Trophoblast cell (in vitro differentiated cells and primary cell): ENCODE results near the gene TAF4B.

Source experiments
- DNase-seq, 2 donors: peaks; one replicate each; pipeline ENCODE4 v3.0.0-alpha.2; 2016
- H2AFZ ChIP-seq: 2 replicates; pipeline ENCODE4 v1.6.1; 2013; ENCODE audit warnings: low read length, moderate library complexity, mild to moderate bottlenecking; ENCODE audit not compliant: insufficient read depth, poor library complexity
- H2AK5ac ChIP-seq: 2 replicates; pipeline ENCODE4 v1.6.1; 2013; ENCODE audit warnings: mild to moderate bottlenecking, low read length
- H2BK120ac ChIP-seq: 2 replicates; pipeline ENCODE4 v1.6.1; 2013; ENCODE audit warnings: low read length, mild to moderate bottlenecking, moderate library complexity; ENCODE audit not compliant: insufficient read depth, poor library complexity
- H2BK12ac ChIP-seq: 2 replicates; pipeline ENCODE4 v1.6.1; 2013; ENCODE audit warnings: mild to moderate bottlenecking, low read length, moderate library complexity
- H2BK5ac ChIP-seq: 2 replicates; pipeline ENCODE4 v1.6.1; 2013; ENCODE audit warnings: low read length, low read depth, moderate library complexity, mild to moderate bottlenecking; ENCODE audit not compliant: poor library complexity
- H3K14ac ChIP-seq: 2 replicates; pipeline ENCODE4 v1.6.1; 2013; ENCODE audit warnings: mild to moderate bottlenecking, low read length
- H3K18ac ChIP-seq: 2 replicates; pipeline ENCODE4 v1.6.1; 2013; ENCODE audit warnings: mild to moderate bottlenecking, low read length
- H3K23ac ChIP-seq: 2 replicates; pipeline ENCODE4 v1.6.1; 2013; ENCODE audit warnings: low read length
- H3K27ac ChIP-seq: 2 replicates; pipeline ENCODE4 v1.5.1; 2013; ENCODE audit warnings: low read depth, mild to moderate bottlenecking, inconsistent platforms, low read length, moderate library complexity
- H3K27me3 ChIP-seq: 2 replicates; pipeline ENCODE4 v1.6.1; 2013; ENCODE audit warnings: inconsistent platforms, mild to moderate bottlenecking, low read length, moderate library complexity; ENCODE audit not compliant: insufficient read depth
- H3K36me3 ChIP-seq, 2 experiments: 1 replicate in 1 of 2; 2 replicates in 1 of 2; pipeline ENCODE4 v1.6.1; 2013; ENCODE audit warnings: low read length in 2 of 2, mild to moderate bottlenecking in 2 of 2, moderate library complexity in 1 of 2; ENCODE audit not compliant: insufficient read depth in 2 of 2, control insufficient read depth in 1 of 2
- H3K4ac ChIP-seq: 2 replicates; pipeline ENCODE4 v1.6.1; 2013; ENCODE audit warnings: low read depth, mild to moderate bottlenecking, low read length, moderate library complexity
- H3K4me1 ChIP-seq, 2 experiments: 1 replicate in 1 of 2; 2 replicates in 1 of 2; pipeline ENCODE4 v1.6.1; 2013; ENCODE audit warnings: low read length in 2 of 2, mild to moderate bottlenecking in 2 of 2, moderate library complexity in 1 of 2; ENCODE audit not compliant: insufficient read depth in 2 of 2, control insufficient read depth in 1 of 2
- H3K4me2 ChIP-seq: 2 replicates; pipeline ENCODE4 v1.6.1; 2013; ENCODE audit warnings: inconsistent platforms, mild to moderate bottlenecking, low read length, moderate library complexity
- H3K4me3 ChIP-seq: 2 replicates; pipeline ENCODE4 v1.5.1; 2013; ENCODE audit warnings: mild to moderate bottlenecking, low read depth, low read length, inconsistent platforms
- H3K79me1 ChIP-seq: one replicate; pipeline ENCODE4 v1.6.1; 2013; ENCODE audit warnings: low read length
- H3K79me2 ChIP-seq: 2 replicates; pipeline ENCODE4 v1.6.1; 2013; ENCODE audit warnings: low read length, mild to moderate bottlenecking; ENCODE audit not compliant: control insufficient read depth, insufficient read depth, poor library complexity
- H3K9ac ChIP-seq: 2 replicates; pipeline ENCODE4 v1.6.1; 2013; ENCODE audit warnings: mild to moderate bottlenecking, low read length
- H3K9me3 ChIP-seq: 2 replicates; pipeline ENCODE4 v1.6.1; 2013; ENCODE audit warnings: low read depth, mild to moderate bottlenecking, control low read depth, inconsistent platforms, low read length; ENCODE audit not compliant: insufficient read depth
- H4K12ac ChIP-seq: 2 replicates; pipeline ENCODE4 v1.6.1; 2013; ENCODE audit warnings: low read depth, mild to moderate bottlenecking, low read length, moderate library complexity
- H4K8ac ChIP-seq: 2 replicates; pipeline ENCODE4 v1.6.1; 2013; ENCODE audit warnings: low read depth, mild to moderate bottlenecking, low read length, moderate library complexity
- H4K91ac ChIP-seq: one replicate; pipeline ENCODE4 v1.6.1; 2013; ENCODE audit warnings: low read depth, mild to moderate bottlenecking, low read length, moderate library complexity
- WGBS: extraction: QIAGEN DNeasy Blood & Tissue Kit; methylation state at CpG from one replicate; pipeline ENCODE4 v1.1.7; 2013; ENCODE audit warnings: missing lambda C conversion rate; ENCODE audit not compliant: insufficient read length, insufficient coverage; ENCODE audit errors: extremely low coverage; 5-methylcytosine and 5-hydroxymethylcytosine counted together

TAF4B gene

DNA sequence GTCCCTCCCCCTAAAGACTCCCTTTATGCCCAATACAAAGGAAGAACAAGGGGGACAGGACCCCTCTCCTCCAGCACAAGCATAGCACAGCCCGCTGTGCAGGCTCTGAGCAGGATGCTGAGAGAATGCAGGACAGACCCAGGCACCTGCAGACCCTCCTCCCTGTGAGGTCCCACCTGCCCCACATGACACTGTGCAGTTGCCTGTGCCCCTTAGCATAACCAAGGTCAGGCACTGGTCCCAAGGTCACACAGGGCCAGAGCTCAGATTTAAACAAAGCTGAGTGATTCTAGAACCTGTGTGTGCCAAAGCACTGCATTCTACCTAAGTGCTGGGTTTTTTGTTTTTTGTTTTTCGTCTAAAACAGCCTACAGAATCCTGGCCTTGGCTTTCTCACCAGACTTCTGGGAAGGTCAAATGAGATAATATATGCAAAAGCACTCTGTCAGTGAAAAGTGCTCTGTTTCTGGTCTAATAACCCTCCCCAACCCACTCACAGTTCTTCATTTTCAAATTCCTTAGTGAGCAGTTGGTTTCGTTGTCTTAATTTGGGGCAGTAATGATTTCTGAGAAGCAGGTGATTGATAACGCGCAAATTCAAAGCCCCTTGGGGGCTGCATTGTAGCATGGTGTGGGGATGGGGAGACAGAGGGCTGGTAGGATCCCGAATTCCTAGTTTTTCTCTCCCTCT, 196.4 kb downstream of the TAF4B start:
- no peaks in the 10 kb centered on the region for H3K79me2 ChIP-seq
- H3K23ac ChIP-seq, result no peak overlapping the region
- no peak overlapping the region for H3K14ac ChIP-seq
- no peak overlapping the region for H4K8ac ChIP-seq
- no peak overlapping the region for H4K12ac ChIP-seq
- no peaks in the 10 kb centered on the region for H3K9me3 ChIP-seq
- no CpG with 5 or more reads among the region's 6 CpGs for WGBS
- no peak overlapping the region for H3K18ac ChIP-seq
- H3K4ac ChIP-seq, result no peak overlapping the region
- H2BK5ac ChIP-seq, result no peak overlapping the region
- H2AFZ ChIP-seq, result no peak overlapping the region
- no peak overlapping the region for H3K4me3 ChIP-seq
- H3K4me1 ChIP-seq, result peaks cover 5 to 7% of the 10 kb centered on the region in 2 experiments
- no peak overlapping the region for H3K27ac ChIP-seq
- H3K27me3 ChIP-seq, result no peaks in the 10 kb centered on the region
- no peak overlapping the region for H3K9ac ChIP-seq
- H2AK5ac ChIP-seq, result no peak overlapping the region
- H2BK120ac ChIP-seq, result no peak overlapping the region
- H3K36me3 ChIP-seq, result no peaks in the 10 kb centered on the region
- no peak overlapping the region for H2BK12ac ChIP-seq
- no peak for DNase-seq
- H3K79me1 ChIP-seq, result no peaks in the 10 kb centered on the region
- H4K91ac ChIP-seq, result no peak overlapping the region
- no peak overlapping the region for H3K4me2 ChIP-seq

DNA sequence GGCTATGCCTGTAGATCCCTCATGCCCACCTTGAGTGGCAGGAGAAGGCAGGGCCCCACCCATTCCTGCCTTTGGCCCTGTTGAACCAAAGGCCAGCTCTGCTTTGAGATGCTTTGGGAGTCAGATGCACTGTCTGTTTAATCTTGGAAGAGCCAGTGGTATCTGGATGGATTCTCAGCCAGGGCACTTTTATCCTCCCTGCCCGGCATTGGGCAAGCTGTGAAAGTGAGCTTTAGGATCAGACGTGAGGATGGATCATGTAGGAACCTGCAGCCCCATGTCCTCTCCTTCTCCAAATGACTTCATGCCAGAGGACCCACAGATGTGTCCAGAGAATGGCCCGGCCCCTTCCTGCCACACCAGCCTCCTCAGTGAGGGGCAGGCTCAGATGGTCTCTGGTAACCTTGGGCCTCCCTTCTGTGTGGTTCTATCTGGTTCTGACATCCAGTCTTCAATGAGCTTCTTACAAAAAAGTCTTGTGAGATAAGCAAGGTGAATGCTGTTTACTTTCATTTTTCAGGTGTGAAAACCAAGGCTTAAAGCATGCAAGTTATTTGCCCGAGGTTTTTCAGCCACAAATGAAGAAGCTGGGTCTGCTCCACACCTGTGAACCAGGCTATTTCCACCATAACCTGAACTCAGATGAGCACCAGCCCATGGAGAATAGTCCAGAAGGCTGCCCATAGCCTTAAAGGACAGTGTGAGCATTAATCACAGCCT, 198.3 kb downstream of the TAF4B start:
- H3K18ac ChIP-seq, result no peak overlapping the region
- H3K23ac ChIP-seq, result no peak overlapping the region
- no peak overlapping the region for H3K27ac ChIP-seq
- peaks cover 5 to 7% of the 10 kb centered on the region in 2 experiments for H3K4me1 ChIP-seq
- no peak overlapping the region for H2BK5ac ChIP-seq
- H2BK120ac ChIP-seq, result no peak overlapping the region
- H3K79me1 ChIP-seq, result no peaks in the 10 kb centered on the region
- H3K4me3 ChIP-seq, result no peak overlapping the region
- no peak overlapping the region for H3K9ac ChIP-seq
- no peak overlapping the region for H3K4me2 ChIP-seq
- no peaks in the 10 kb centered on the region for H3K79me2 ChIP-seq
- no peaks in the 10 kb centered on the region for H3K36me3 ChIP-seq
- no peak overlapping the region for H2BK12ac ChIP-seq
- H4K12ac ChIP-seq, result no peak overlapping the region
- no peaks in the 10 kb centered on the region for H3K27me3 ChIP-seq
- no CpG with 5 or more reads among the region's 4 CpGs for WGBS
- H3K9me3 ChIP-seq, result no peaks in the 10 kb centered on the region
- H2AFZ ChIP-seq, result no peak overlapping the region
- DNase-seq, result peak; percentile 27 to 70
- no peak overlapping the region for H4K91ac ChIP-seq
- no peak overlapping the region for H3K4ac ChIP-seq
- H4K8ac ChIP-seq, result no peak overlapping the region
- no peak overlapping the region for H2AK5ac ChIP-seq
- no peak overlapping the region for H3K14ac ChIP-seq

DNA sequence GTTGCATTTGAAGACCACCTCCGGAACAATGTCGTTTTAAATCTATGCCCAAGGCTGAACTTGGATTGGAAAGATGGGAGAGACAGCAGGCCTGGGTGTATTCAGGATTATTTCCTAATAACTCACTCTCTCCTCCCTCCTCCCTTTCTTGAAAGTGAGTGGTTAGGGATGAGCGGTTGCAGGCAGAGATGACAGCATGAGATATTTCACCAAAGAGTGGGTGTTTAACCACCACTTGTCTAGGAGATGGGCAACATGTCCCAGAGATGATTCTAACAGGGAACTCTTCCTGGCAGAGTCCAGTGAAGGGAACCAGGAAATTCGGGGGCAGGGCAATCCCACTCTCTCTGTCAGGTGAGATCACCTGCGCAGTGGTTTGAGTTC, 198.9 kb downstream of the TAF4B start:
- Histone ChIP-seq H3K9me3 (no peaks in the 10 kb centered on the region), H2BK5ac (no peak overlapping the region), H3K4me1 (peaks cover 5 to 7% of the 10 kb centered on the region in 2 experiments), H4K12ac (no peak overlapping the region), H3K14ac (no peak overlapping the region), H4K91ac (no peak overlapping the region), H3K9ac (no peak overlapping the region), H3K4me2 (no peak overlapping the region), H3K23ac (no peak overlapping the region), H3K4me3 (no peak overlapping the region), H3K79me2 (no peaks in the 10 kb centered on the region), H3K36me3 (no peaks in the 10 kb centered on the region), H2BK12ac (no peak overlapping the region), H4K8ac (no peak overlapping the region), H3K18ac (no peak overlapping the region), H3K79me1 (no peaks in the 10 kb centered on the region), H2AK5ac (no peak overlapping the region), H3K27ac (no peak overlapping the region), H3K27me3 (no peaks in the 10 kb centered on the region), H2AFZ (no peak overlapping the region), H2BK120ac (no peak overlapping the region), H3K4ac (no peak overlapping the region)
- WGBS, result no CpG with 5 or more reads among the region's 5 CpGs
- DNase-seq, result no peak

DNA sequence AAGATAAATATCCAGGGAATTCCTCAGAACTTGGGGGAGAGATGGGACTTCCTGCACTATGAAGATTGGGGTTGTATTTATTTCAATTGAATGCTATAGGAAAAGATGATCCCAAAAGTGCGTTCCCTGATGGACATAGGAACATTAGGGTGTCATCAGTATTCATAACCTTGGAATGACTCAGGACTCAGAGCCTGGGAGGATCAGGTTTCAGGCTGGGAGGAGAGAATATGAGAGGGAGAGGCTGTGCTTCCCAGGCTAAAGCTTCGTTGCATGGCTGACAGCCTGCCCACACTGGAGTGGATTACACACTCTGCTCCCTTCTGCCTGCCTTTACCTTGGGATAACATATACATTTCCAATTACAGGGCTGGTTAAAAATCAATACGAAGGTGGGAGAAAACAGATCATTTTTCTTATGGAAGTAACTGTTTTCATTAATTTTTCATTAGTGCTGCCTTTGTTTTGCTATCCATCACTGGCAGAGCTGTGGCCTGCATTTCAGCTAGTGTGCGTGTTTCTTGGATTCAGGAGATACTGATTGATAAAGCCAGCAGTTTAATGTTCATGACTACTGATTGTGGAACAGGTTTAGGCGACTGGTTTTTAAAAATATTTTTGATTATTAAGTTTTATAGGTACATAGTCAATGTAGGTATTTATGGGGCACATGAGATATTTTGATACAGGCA, 203.4 kb downstream of the TAF4B start:
- H2AK5ac ChIP-seq, result no peak overlapping the region
- peaks cover 5 to 6% of the 10 kb centered on the region in 2 experiments for H3K4me1 ChIP-seq
- no peak overlapping the region for H3K4me2 ChIP-seq
- H3K14ac ChIP-seq, result no peak overlapping the region
- no peak overlapping the region for H2BK120ac ChIP-seq
- no peaks in the 10 kb centered on the region for H3K27me3 ChIP-seq
- no peaks in the 10 kb centered on the region for H3K79me1 ChIP-seq
- H3K36me3 ChIP-seq, result no peaks in the 10 kb centered on the region
- H3K9me3 ChIP-seq, result no peaks in the 10 kb centered on the region
- DNase-seq, result peak in 1 of 2 donors; percentile 39
- H3K9ac ChIP-seq, result no peak overlapping the region
- no peak overlapping the region for H4K8ac ChIP-seq
- H3K18ac ChIP-seq, result no peak overlapping the region
- H2AFZ ChIP-seq, result no peak overlapping the region
- H4K91ac ChIP-seq, result no peak overlapping the region
- H3K79me2 ChIP-seq, result no peaks in the 10 kb centered on the region
- no peak overlapping the region for H3K23ac ChIP-seq
- H2BK5ac ChIP-seq, result no peak overlapping the region
- H2BK12ac ChIP-seq, result no peak overlapping the region
- H3K4ac ChIP-seq, result no peak overlapping the region
- no peak overlapping the region for H3K27ac ChIP-seq
- no CpG with 5 or more reads among the region's 5 CpGs for WGBS
- H4K12ac ChIP-seq, result no peak overlapping the region
- no peak overlapping the region for H3K4me3 ChIP-seq
